Activated T-cell treated with anti-CD3 and anti-CD28 coated beads, Interleukin-2, amount 50 U/mL, for 4 hours (primary cell): ENCODE data around the gene PCAT6. TPM values are rescaled to one million over a fixed set of nuclear protein-coding genes. Genes with fewer than 3 reads are reported as not detected.
"Not testable (repeated sequence)": the region's sequence is repeated elsewhere in the genome, so short reads cannot be mapped to it uniquely, and the experiment has no call there.

Source experiments
- ATAC-seq, 2 donors: fragments of 200-7000 bp; cut with Tn5 transposase; one replicate each; pipeline ENCODE4 v1.10.0; 2021
- DNase-seq: peaks from one replicate; pipeline ENCODE4 v3.0.0-alpha.2; 2020
- H3K27me3 Mint-ChIP-seq: one replicate; pipeline ENCODE4 v1.8.0; 2021; ENCODE audit warnings: low read depth, mixed read lengths
- H3K36me3 Mint-ChIP-seq: one replicate; pipeline ENCODE4 v1.8.0; 2022; ENCODE audit warnings: mixed read lengths; ENCODE audit not compliant: insufficient read depth
- H3K4me1 Mint-ChIP-seq: one replicate; pipeline ENCODE4 v1.8.0; 2021; ENCODE audit warnings: low read depth, mixed read lengths
- H3K4me3 Mint-ChIP-seq: one replicate; pipeline ENCODE4 v1.8.0; 2021; ENCODE audit warnings: mild to moderate bottlenecking, moderate library complexity, mixed read lengths
- H3K9me3 Mint-ChIP-seq: one replicate; pipeline ENCODE4 v1.8.0; 2021; ENCODE audit warnings: mixed read lengths
- total RNA-seq, 3 donors: library from RNA; stranded (reverse); gene quantifications; one replicate each; pipeline ENCODE4 v1.2.1, GENCODE V29; 2021

PCAT6 gene
- total RNA-seq: under 1 TPM in 1 of 3 donors, not detected in 2; 0.48 TPM

DNA sequence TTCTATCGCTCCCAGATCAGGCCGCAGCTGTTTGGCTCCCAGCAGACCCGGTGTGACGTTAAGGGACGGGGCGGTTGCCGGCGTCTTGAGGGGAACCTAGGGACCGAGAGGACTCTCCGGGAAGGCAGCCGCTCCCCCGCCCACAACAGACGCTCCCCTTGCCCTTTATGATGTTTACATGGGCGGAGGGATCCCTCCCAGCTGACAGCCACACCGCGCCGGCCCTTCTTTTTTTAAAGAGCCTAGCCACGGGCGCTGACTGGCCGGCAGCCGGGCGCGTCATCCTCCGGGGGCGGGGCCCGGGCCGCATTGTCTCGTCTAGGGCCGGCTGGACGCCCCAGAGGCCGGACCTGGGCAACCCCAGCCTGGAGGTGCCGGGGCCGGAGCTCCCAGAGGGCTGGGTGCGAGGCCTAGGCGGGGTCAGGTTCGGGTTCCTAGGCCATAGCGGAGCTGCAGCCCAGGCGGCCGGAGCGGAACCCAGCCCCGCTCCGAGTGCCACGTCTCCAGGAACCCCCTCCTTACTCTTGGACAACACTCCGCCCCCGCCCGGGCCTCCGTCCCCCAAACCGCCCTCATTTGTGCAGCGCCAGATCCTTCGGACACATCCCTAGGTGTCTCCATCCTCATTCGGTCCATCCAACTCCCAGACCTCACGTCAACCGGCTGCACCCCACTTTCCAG is at the start of gene PCAT6:
TSS of gene PCAT6 (plus strand) at position 340 of the 681 bp plus-strand sequence.
- Mint-ChIP-seq H3K4me3 (peak within 1 kb of the TSS; percentile 80), H3K9me3 (no peaks in the 10 kb centered on the region), H3K36me3 (no peaks in the 10 kb centered on the region), H3K27me3 (no peaks in the 10 kb centered on the region), H3K4me1 (peaks cover 34% of the 10 kb centered on the region)
- ATAC-seq (peak; percentile 73 to 75), DNase-seq (peak; percentile 81)

DNA sequence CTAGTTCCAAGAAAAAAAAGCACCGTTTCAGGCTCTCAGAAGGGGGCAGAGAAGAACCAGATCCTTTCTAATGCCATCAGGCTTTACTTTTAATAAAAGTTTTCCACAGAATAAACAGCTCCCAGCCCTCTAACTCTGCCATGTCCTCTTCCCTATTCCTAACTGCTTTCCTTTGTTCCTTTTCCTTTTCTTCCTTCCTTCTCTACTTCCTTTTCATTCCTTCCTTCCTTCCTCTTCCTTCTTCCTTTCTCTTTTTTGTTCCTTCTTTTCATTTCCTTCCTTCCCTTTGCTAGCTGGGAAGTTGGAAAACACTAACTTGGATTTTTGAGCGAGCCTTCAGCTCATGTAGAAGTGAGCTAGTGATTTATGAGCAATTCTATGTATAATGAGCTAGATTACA is 48.7 kb upstream of the PCAT6 start:
- H3K4me3 Mint-ChIP-seq: no peak overlapping the region
- no peaks in the 10 kb centered on the region for H3K27me3 Mint-ChIP-seq
- H3K4me1 Mint-ChIP-seq: no peaks in the 10 kb centered on the region
- no peak for DNase-seq
- no peaks in the 10 kb centered on the region for H3K9me3 Mint-ChIP-seq
- H3K36me3 Mint-ChIP-seq: peaks cover 33% of the 10 kb centered on the region
- ATAC-seq: no peak

DNA sequence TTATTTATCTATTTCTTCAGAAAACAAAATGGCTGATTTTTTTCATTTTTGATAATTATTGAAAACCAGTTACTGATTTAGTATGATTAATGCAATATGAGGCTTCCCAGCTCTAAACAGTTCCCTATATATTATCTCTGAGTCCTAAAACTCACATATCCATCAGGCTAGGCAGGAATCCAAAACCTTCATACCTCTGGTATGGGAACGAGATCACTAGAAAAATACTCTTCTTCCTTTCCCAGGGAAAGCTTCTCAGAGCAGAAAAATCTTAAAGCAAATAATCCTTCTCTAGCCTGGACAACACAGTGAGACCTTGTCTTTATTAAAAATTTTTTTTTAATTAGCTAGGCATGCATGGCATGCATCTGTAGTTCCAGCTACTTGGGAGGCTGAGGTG is 45.0 kb upstream of the PCAT6 start:
- H3K27me3 Mint-ChIP-seq: no peaks in the 10 kb centered on the region
- no peaks in the 10 kb centered on the region for H3K4me1 Mint-ChIP-seq
- no peaks in the 10 kb centered on the region for H3K9me3 Mint-ChIP-seq
- DNase-seq: no peak
- H3K36me3 Mint-ChIP-seq: peaks cover 35% of the 10 kb centered on the region
- no peak for ATAC-seq
- no peak overlapping the region for H3K4me3 Mint-ChIP-seq

DNA sequence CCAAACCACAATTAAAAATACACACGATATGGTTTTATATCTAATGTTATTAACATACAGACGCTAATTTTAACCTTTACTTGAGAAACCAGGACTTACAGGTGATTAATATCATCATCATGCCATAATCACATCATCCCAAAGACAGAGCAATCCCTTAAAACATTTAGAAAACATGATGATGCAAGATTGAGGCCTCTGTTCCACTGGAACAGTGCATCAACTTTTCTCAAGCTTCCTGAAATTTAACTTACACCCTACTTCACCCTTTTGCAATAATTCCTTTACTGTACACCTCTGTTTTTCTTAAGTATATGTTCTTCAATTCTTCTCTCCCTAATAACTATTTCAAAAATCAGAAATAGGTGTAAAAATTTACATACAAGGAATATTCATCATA is 40.6 kb upstream of the PCAT6 start:
- ATAC-seq: no peak
- H3K4me3 Mint-ChIP-seq: no peak overlapping the region
- DNase-seq: no peak
- H3K4me1 Mint-ChIP-seq: no peaks in the 10 kb centered on the region
- H3K9me3 Mint-ChIP-seq: no peaks in the 10 kb centered on the region
- peaks cover 39% of the 10 kb centered on the region for H3K36me3 Mint-ChIP-seq
- H3K27me3 Mint-ChIP-seq: no peaks in the 10 kb centered on the region

DNA sequence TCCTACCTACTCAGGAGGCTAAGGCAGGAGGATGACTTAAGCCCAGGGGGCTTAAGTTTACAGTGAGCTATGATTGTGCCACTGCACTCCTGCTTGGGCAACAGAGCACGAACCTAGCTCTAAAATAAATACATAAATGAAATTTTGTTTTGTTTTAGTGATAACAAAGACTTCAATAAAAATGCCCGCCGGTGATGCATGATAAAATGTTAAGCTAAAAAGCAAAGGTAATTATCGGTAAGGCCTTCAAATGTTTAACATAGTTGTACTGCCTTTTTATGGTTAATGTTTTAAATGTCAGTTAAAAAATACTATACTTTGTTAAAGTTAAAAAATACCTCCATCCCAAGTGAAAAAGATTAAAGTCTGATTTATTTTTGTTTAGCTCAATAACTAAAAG is 29.6 kb upstream of the PCAT6 start:
- ATAC-seq (no peak), DNase-seq (no peak)
- no peak overlapping the region for H3K4me3 Mint-ChIP-seq
- peaks cover 18% of the 10 kb centered on the region for H3K4me1 Mint-ChIP-seq
- H3K9me3 Mint-ChIP-seq: no peaks in the 10 kb centered on the region
- H3K27me3 Mint-ChIP-seq: no peaks in the 10 kb centered on the region
- H3K36me3 Mint-ChIP-seq: peaks cover 5% of the 10 kb centered on the region

DNA sequence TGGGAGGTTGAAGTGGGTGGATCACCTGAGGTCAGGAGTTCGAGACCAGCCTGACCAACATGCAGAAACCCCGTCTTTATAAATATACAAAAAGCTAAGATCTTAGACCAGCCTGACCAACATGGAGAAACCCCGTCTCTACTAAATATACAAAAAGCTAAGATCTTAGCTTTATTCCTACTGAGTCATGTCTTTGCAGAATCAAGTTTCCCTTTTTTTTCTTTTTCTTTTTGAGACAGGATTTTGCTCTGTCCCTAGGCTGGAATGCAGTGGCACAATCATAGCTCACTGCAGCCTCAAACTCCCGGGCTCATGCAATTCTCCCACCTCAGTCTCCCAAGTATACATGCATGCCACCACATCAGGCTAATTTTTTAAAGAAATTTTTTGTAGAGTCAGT is 23.9 kb upstream of the PCAT6 start:
- no peaks in the 10 kb centered on the region for H3K9me3 Mint-ChIP-seq
- no peak for DNase-seq
- ATAC-seq: no peak
- peaks cover 3% of the 10 kb centered on the region for H3K36me3 Mint-ChIP-seq
- H3K27me3 Mint-ChIP-seq: no peaks in the 10 kb centered on the region
- H3K4me3 Mint-ChIP-seq: no peak overlapping the region
- peaks cover 17% of the 10 kb centered on the region for H3K4me1 Mint-ChIP-seq

DNA sequence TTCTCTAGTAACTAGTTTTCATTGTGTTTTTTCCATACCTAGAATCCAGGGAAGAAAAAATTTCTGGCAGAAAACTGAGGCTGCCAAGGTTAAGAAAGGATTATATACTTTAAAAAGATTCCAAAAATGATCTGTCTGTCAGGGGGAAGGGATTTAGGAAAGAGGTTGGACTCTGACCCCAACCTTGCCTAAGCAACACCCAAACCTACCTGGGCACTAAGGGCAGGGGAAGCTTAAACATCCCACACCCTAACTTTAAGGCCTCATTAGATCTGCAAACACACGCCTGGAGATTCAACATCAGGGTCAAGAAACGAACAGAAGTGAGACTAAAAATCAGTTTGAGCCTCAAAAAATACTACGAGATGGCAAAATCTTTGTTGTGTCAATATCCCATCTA is 22.0 kb upstream of the PCAT6 start:
- no peak for ATAC-seq
- DNase-seq: no peak
- Mint-ChIP-seq H3K4me3 (no peak overlapping the region), H3K4me1 (peaks cover 19% of the 10 kb centered on the region), H3K36me3 (peaks cover 3% of the 10 kb centered on the region), H3K9me3 (no peaks in the 10 kb centered on the region), H3K27me3 (no peaks in the 10 kb centered on the region)

DNA sequence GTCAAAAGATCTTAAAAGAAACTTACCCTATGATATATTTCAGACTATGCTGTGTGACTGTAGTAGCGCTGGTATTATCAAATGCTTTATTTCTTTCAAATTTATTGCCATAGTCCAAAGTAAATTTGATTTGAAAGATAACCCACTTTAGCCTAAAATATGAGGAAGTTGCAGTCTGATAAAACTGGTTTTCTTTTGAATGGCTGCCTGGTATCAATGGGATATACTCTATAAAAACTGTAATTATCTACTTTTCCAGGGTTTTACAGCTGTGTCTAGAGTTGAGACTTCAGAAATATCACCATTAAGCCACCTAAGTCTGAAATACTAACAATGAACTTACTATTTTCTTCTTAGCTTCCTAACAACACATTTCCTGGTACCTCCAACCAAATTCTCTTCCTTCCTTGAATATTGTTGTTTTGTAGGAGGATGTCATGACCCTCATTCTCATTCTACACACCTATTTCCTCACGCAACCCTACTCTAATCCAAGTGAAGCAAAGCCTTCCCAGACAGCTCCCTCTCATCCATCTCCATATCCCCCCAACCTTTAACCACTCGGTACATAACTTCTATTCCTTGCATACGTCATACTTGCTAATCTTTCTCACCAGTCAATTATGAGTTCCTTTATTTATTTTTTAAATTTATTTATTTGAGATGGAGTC is 19.5 kb upstream of the PCAT6 start:
- H3K4me3 Mint-ChIP-seq: no peak overlapping the region
- no peak for DNase-seq
- no peak for ATAC-seq
- peaks cover 22% of the 10 kb centered on the region for H3K4me1 Mint-ChIP-seq
- H3K36me3 Mint-ChIP-seq: peaks cover 3% of the 10 kb centered on the region
- H3K27me3 Mint-ChIP-seq: no peaks in the 10 kb centered on the region
- H3K9me3 Mint-ChIP-seq: no peaks in the 10 kb centered on the region

DNA sequence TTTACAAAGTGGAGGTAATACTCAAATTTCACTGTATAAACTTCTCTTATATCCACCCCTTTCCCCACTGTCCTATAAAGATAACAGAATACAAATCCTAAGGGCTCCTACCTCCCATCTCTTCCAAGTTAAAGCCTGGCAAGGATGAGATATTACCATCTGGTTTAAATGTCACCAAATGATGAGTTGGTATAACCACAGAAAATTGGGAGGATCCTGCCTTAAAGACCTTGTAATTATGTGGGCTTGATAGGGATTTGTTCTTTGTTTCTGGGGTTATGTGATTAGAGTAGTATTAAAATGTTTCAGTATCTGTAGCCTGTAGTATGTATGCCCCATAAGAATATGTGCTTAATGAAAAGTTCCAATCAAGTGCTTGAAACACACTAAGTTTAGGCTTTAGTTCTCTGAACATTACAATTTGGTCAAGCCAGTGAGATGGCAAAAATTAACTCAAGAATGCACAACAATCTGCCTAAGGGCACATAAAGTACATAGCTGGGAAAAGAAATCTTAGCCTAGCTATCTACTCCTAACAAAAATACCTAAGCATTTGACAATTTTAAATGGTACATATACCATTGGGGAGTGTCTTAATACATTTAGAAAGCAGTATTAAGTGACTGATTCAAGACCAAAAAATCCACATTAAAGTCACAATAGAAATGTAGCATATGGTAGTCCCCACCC is 16.6 kb upstream of the PCAT6 start:
- Mint-ChIP-seq H3K36me3 (no peaks in the 10 kb centered on the region), H3K27me3 (no peaks in the 10 kb centered on the region), H3K9me3 (no peaks in the 10 kb centered on the region), H3K4me3 (no peak overlapping the region), H3K4me1 (peaks cover 30% of the 10 kb centered on the region)
- ATAC-seq (no peak), DNase-seq (no peak)

DNA sequence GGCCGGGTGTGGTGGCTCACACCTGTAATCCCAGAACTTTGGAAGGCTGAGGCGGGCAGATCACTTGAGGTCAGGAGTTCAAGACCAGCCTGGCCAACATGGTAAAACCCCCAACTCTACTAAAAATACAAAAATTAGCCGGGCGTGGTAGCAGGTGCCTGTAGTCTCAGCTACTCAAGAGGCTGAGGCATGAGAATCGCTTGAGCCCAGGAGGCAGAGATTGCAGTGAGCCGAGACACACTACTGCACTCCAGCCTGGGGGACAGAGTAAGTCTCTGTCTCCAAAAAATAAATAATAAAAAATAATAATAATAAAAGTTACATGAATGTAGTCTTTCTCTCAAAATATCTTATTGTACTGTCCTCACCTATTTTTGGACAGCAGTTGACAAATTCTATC is 15.8 kb upstream of the PCAT6 start:
- ATAC-seq, DNase-seq, H3K27me3 Mint-ChIP-seq, H3K4me3 Mint-ChIP-seq, H3K36me3 Mint-ChIP-seq, H3K9me3 Mint-ChIP-seq: not testable (repeated sequence)
- peaks cover 30% of the 10 kb centered on the region for H3K4me1 Mint-ChIP-seq

DNA sequence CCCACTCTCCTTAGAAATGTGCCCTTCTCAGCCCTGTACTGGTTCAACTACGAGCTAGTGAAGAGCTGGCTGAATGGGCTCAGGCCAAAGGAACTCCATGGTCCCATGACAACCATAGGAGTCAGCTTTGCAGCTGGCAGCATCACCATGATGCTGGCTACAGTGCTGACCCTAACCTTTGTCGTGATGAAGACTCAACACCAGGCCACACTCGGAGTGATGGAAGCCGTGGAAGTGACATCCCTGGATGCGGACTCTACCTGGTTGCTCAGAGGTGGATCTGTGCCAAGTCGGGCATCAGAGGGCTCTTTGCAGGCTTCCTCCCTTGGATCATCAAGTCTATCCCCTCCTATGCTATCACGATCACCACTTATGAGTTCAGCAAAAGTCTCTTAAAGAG is 14.1 kb upstream of the PCAT6 start:
- Mint-ChIP-seq H3K36me3 (peaks cover 6% of the 10 kb centered on the region), H3K4me3 (no peak overlapping the region), H3K9me3 (no peaks in the 10 kb centered on the region), H3K4me1 (peaks cover 34% of the 10 kb centered on the region), H3K27me3 (no peaks in the 10 kb centered on the region)
- ATAC-seq (no peak), DNase-seq (no peak)

DNA sequence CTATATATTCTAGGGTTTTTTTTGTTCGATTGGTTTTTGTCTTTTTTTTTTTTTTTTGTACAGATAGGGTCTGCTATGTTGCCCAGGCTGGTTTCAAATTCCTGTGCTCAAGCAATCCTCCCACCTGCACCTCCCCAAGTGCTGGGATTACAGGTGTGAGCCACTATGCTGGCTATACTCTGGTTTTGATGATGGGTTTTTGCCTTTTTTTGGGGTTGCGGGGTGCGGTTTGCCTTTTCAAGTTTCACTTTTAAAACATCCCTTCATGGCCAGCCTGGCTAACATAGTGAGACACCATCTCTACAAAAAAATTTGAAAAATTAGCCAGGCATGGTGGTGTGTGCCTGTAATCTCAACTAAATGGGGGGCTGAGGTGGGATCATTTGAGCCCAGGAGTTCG is 12.5 kb upstream of the PCAT6 start:
- DNase-seq: no peak
- Mint-ChIP-seq H3K4me3 (no peak overlapping the region), H3K9me3 (no peaks in the 10 kb centered on the region), H3K4me1 (peaks cover 43% of the 10 kb centered on the region), H3K27me3 (no peaks in the 10 kb centered on the region), H3K36me3 (peaks cover 6% of the 10 kb centered on the region)
- no peak for ATAC-seq

DNA sequence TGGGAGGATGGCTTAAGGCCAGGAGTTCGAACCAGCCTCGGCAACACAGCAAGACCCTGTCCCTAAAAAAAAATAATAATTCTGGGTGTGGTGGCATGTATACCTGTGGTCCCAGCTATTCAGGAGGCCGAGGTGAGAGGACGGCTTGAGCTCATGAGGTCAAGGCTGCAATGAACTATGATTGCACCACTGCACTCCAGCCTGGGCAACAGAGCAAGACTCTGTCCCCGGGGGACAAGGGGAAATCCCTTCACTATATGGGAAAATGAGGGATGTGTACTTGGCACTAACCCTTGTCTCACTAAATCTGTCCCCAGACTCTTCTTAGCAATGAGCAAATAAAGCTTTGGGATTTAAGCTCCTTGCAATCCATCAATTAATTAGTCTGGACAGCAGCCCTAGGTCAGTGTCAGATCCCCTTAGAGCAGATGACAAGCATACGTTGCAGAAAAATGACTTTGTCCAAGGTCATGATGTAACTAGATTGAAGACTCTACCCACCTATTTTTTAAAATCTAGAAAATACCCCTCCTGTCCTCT is 11.9 kb upstream of the PCAT6 start:
- Mint-ChIP-seq H3K36me3 (peaks cover 6% of the 10 kb centered on the region), H3K27me3 (no peaks in the 10 kb centered on the region), H3K4me3 (no peak overlapping the region), H3K9me3 (no peaks in the 10 kb centered on the region), H3K4me1 (peaks cover 47% of the 10 kb centered on the region)
- DNase-seq (no peak), ATAC-seq (no peak)

DNA sequence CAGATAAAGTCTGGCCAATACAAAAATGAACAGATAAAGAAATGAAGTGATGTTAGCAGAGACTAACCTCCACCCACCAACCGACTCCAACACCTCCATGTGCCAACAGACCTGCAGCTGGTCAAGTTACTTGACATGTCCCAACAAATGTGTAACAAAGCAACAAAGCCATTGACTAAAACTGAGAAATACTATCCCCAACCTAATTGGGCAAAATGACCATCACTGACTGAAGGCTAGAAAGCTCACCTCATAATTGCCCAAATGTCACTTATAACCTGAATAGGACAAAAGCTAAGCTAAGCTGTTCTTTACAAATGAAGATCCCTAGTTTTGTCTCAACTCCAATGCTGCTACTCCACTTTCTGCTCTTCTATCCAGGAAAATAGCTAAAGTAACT is 10.0 kb upstream of the PCAT6 start:
- peaks cover 6% of the 10 kb centered on the region for H3K36me3 Mint-ChIP-seq
- no peak for DNase-seq
- H3K27me3 Mint-ChIP-seq: no peaks in the 10 kb centered on the region
- no peak overlapping the region for H3K4me3 Mint-ChIP-seq
- no peak for ATAC-seq
- peaks cover 56% of the 10 kb centered on the region for H3K4me1 Mint-ChIP-seq
- no peaks in the 10 kb centered on the region for H3K9me3 Mint-ChIP-seq

DNA sequence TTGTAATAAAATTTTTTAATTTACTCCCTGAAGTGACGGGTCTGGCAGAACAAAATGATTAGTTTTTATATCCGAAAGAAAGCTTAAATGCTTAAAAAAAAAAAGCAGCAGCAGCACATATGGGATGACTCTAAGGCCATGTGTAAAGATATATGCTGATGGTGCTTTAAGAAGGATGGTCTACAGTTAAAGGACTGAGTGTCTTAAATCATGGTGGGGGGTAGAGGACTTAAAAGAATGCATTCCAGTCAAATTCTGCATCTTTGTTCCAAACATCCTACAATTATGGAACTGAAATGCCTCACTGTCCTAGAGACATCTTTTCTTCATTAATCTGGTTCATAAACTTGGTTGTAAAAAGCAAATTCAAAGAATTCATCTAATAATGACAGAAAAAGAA is 9.6 kb upstream of the PCAT6 start:
- peaks cover 56% of the 10 kb centered on the region for H3K4me1 Mint-ChIP-seq
- H3K9me3 Mint-ChIP-seq: no peaks in the 10 kb centered on the region
- no peak overlapping the region for H3K4me3 Mint-ChIP-seq
- DNase-seq: no peak
- H3K36me3 Mint-ChIP-seq: peaks cover 6% of the 10 kb centered on the region
- ATAC-seq: no peak
- H3K27me3 Mint-ChIP-seq: no peaks in the 10 kb centered on the region
